Hematopoietic multipotent progenitor cell treated with erythropoietin and hydrocortisone succinate and interleukin-3 and kit ligand, for 6 days (in vitro differentiated cells): ENCODE data around the gene CCSER1.
A peak's percentile ranks its signal among the peaks of the same experiment; 100 is the strongest.

Experiments
- DNase-seq: peaks from one replicate; pipeline ENCODE4 v3.0.0-alpha.2; 2015

The CCSER1 gene

GRCh38 chr4:90128961-90129495, 1.8 kb downstream of the CCSER1 start:
- no peak for DNase-seq

- no peak for DNase-seq
These were observed 2.9 kb downstream of the CCSER1 start for GRCh38 chr4:90130076-90130475.

GRCh38 chr4:90137555-90137954, 10.4 kb downstream of the CCSER1 start:
- DNase-seq: peak; percentile 25

GRCh38 chr4:90142081-90142480, 14.9 kb downstream of the CCSER1 start:
- no peak for DNase-seq

- no peak for DNase-seq
These were observed 18.1 kb downstream of the CCSER1 start for GRCh38 chr4:90145319-90145718.

GRCh38 chr4:90146306-90146705, 19.1 kb downstream of the CCSER1 start:
- DNase-seq: no peak

GRCh38 chr4:90148574-90149148, 21.5 kb downstream of the CCSER1 start:
- no peak for DNase-seq

- DNase-seq: no peak
These were observed 24.8 kb downstream of the CCSER1 start for GRCh38 chr4:90152024-90152423.

GRCh38 chr4:90159193-90159592, 32.0 kb downstream of the CCSER1 start:
- DNase-seq: no peak

GRCh38 chr4:90160044-90160443, 32.9 kb downstream of the CCSER1 start:
- no peak for DNase-seq

GRCh38 chr4:90162566-90162965, 35.4 kb downstream of the CCSER1 start:
- DNase-seq: peak; percentile 75

- no peak for DNase-seq
These were observed 36.7 kb downstream of the CCSER1 start for GRCh38 chr4:90163872-90164271.

- DNase-seq: no peak
These were observed 38.7 kb downstream of the CCSER1 start for GRCh38 chr4:90165883-90166282.

GRCh38 chr4:90171491-90171890, 44.3 kb downstream of the CCSER1 start:
- DNase-seq: no peak

- no peak for DNase-seq
These were observed 47.4 kb downstream of the CCSER1 start for GRCh38 chr4:90174621-90175023.

- peak; percentile 28 for DNase-seq
These were observed 54.5 kb downstream of the CCSER1 start for GRCh38 chr4:90181644-90182043.

- no peak for DNase-seq
These were observed 56.1 kb downstream of the CCSER1 start for GRCh38 chr4:90183254-90183653.

GRCh38 chr4:90184560-90184959, 57.4 kb downstream of the CCSER1 start:
- DNase-seq: no peak

GRCh38 chr4:90185416-90185815, 58.2 kb downstream of the CCSER1 start:
- DNase-seq: no peak

- DNase-seq: no peak
These were observed 59.0 kb downstream of the CCSER1 start for GRCh38 chr4:90186229-90186628.

- DNase-seq: no peak
These were observed 60.1 kb downstream of the CCSER1 start for GRCh38 chr4:90187148-90187884.

GRCh38 chr4:90189178-90189577, 62.0 kb downstream of the CCSER1 start:
- no peak for DNase-seq

GRCh38 chr4:90189946-90190345, 62.8 kb downstream of the CCSER1 start:
- no peak for DNase-seq

- DNase-seq: no peak
These were observed 63.3 kb downstream of the CCSER1 start for GRCh38 chr4:90190525-90190924.
